ENCODE measurements around the gene ADGRL3. TPM values are rescaled to one million over a fixed set of nuclear protein-coding genes. Genes with fewer than 3 reads are reported as not detected.
"Not testable (repeated sequence)": the region's sequence is repeated elsewhere in the genome, so short reads cannot be mapped to it uniquely, and the experiment has no call there.

ADGRL3 gene
- total RNA-seq, 1 donor from 2014 or later: 18.7 TPM

GRCh38 chr4:61500883-61501282, 300.8 kb downstream of the ADGRL3 start:
- peak; percentile 40 for TF ChIP-seq CTCF (IDR thresholded peaks at IDR 0.05)
- no peaks in the 10 kb centered on the region for H3K27me3 Mint-ChIP-seq (ENCODE audit: unreplicated experiment)
- DNase-seq (ENCODE audit: extremely low spot score, unreplicated experiment): no peak
- no peaks in the 10 kb centered on the region for H3K4me1 Mint-ChIP-seq (ENCODE audit: unreplicated experiment)
- no peak overlapping the region for H3K4me3 Mint-ChIP-seq (ENCODE audit: unreplicated experiment)
- no peak overlapping the region for H3K27ac Mint-ChIP-seq (ENCODE audit: unreplicated experiment)
- H3K36me3 Mint-ChIP-seq (ENCODE audit: unreplicated experiment): no peaks in the 10 kb centered on the region
- H3K9me3 Mint-ChIP-seq (ENCODE audit: unreplicated experiment): no peaks in the 10 kb centered on the region

- no peaks in the 10 kb centered on the region for H3K27me3 Mint-ChIP-seq (ENCODE audit: unreplicated experiment)
- H3K36me3 Mint-ChIP-seq (ENCODE audit: unreplicated experiment): no peaks in the 10 kb centered on the region
- no peak for DNase-seq (ENCODE audit: extremely low spot score, unreplicated experiment)
- peaks cover 3% of the 10 kb centered on the region for H3K4me1 Mint-ChIP-seq (ENCODE audit: unreplicated experiment)
- H3K4me3 Mint-ChIP-seq (ENCODE audit: unreplicated experiment): no peak overlapping the region
- H3K27ac Mint-ChIP-seq (ENCODE audit: unreplicated experiment): no peak overlapping the region
- no peaks in the 10 kb centered on the region for H3K9me3 Mint-ChIP-seq (ENCODE audit: unreplicated experiment)
- TF ChIP-seq CTCF (IDR thresholded peaks at IDR 0.05): no peak
Measured at GRCh38 chr4:61501812-61502211, 301.7 kb downstream of the ADGRL3 start.

GRCh38 chr4:61505773-61506685, 305.9 kb downstream of the ADGRL3 start:
- Mint-ChIP-seq H3K27me3 (ENCODE audit: unreplicated experiment) (no peaks in the 10 kb centered on the region), H3K4me1 (ENCODE audit: unreplicated experiment) (peaks cover 14% of the 10 kb centered on the region), H3K4me3 (ENCODE audit: unreplicated experiment) (no peak overlapping the region), H3K36me3 (ENCODE audit: unreplicated experiment) (no peaks in the 10 kb centered on the region), H3K27ac (ENCODE audit: unreplicated experiment) (no peak overlapping the region), H3K9me3 (ENCODE audit: unreplicated experiment) (peaks cover 7% of the 10 kb centered on the region)
- TF ChIP-seq CTCF (IDR thresholded peaks at IDR 0.05): no peak
- DNase-seq (ENCODE audit: extremely low spot score, unreplicated experiment): no peak

- H3K27ac Mint-ChIP-seq (ENCODE audit: unreplicated experiment): no peak overlapping the region
- DNase-seq (ENCODE audit: extremely low spot score, unreplicated experiment): no peak
Measured at GRCh38 chr4:61507091-61507490, 307.0 kb downstream of the ADGRL3 start.

GRCh38 chr4:61509721-61510241, 309.7 kb downstream of the ADGRL3 start:
- not testable (repeated sequence) for H3K27ac Mint-ChIP-seq (ENCODE audit: unreplicated experiment); H3K9me3 Mint-ChIP-seq (ENCODE audit: unreplicated experiment); DNase-seq (ENCODE audit: extremely low spot score, unreplicated experiment); H3K36me3 Mint-ChIP-seq (ENCODE audit: unreplicated experiment); H3K27me3 Mint-ChIP-seq (ENCODE audit: unreplicated experiment); H3K4me3 Mint-ChIP-seq (ENCODE audit: unreplicated experiment)
- H3K4me1 Mint-ChIP-seq (ENCODE audit: unreplicated experiment): peaks cover 27% of the 10 kb centered on the region

More at GRCh38 chr4:61507091-61507490, 307.0 kb downstream of the ADGRL3 start:
- TF ChIP-seq CTCF (IDR thresholded peaks at IDR 0.05): no peak
- Mint-ChIP-seq H3K4me1 (ENCODE audit: unreplicated experiment) (peaks cover 21% of the 10 kb centered on the region), H3K4me3 (ENCODE audit: unreplicated experiment) (no peak overlapping the region), H3K36me3 (ENCODE audit: unreplicated experiment) (no peaks in the 10 kb centered on the region), H3K9me3 (ENCODE audit: unreplicated experiment) (peaks cover 9% of the 10 kb centered on the region), H3K27me3 (ENCODE audit: unreplicated experiment) (no peaks in the 10 kb centered on the region)

Data from osteocyte (in vitro differentiated cells).